HL-60 (cell line): ENCODE measurements around the gene PHPT1.

Source experiments
- GABPA ChIP-seq: IDR thresholded peaks from 2 replicates; pipeline ENCODE4 v1.6.1; 2012; ENCODE audit warnings: low read depth
- POLR2AphosphoS5 ChIP-seq: IDR thresholded peaks from 2 replicates; pipeline ENCODE4 v1.6.1; 2012; ENCODE audit warnings: low read depth
- TF ChIP-seq, protein P1 (sequence below): IDR thresholded peaks from one replicate; pipeline ENCODE4 v1.5.1; 2011; ENCODE audit warnings: low read length, control low read depth, inconsistent platforms; ENCODE audit not compliant: insufficient read depth

DNA sequence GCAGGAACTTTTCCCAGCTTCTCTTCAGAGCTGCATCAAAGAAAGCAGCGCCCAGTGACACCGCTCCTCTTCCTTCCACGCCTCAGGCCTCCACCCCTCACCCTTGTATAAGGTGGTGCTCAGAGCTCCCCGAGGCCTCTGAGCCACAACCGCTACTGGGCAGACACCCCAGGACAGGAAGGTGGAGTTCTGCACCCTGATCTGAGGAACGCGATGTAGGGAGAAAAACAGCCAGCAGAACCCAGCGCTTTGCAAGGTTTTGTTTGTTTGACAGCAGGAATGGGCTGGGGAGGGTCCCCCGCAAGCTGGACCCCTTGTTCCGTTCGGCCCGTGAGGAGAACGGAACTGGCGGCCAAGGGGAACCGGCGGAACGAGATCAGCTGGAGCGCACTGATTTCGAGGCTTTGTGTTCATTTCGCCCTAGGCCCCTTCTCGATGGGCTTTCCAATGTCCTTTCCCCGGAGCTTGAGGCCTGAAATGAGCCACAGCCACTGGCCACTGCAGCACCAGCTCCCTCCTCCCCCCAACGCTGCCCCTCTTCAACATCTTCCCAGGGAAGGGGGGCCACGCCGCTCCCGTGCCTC, 12.8 kb downstream of the PHPT1 start:
- TF ChIP-seq GABPA (no peak), POLR2AphosphoS5 (no peak)
- TF ChIP-seq, protein P1, sequence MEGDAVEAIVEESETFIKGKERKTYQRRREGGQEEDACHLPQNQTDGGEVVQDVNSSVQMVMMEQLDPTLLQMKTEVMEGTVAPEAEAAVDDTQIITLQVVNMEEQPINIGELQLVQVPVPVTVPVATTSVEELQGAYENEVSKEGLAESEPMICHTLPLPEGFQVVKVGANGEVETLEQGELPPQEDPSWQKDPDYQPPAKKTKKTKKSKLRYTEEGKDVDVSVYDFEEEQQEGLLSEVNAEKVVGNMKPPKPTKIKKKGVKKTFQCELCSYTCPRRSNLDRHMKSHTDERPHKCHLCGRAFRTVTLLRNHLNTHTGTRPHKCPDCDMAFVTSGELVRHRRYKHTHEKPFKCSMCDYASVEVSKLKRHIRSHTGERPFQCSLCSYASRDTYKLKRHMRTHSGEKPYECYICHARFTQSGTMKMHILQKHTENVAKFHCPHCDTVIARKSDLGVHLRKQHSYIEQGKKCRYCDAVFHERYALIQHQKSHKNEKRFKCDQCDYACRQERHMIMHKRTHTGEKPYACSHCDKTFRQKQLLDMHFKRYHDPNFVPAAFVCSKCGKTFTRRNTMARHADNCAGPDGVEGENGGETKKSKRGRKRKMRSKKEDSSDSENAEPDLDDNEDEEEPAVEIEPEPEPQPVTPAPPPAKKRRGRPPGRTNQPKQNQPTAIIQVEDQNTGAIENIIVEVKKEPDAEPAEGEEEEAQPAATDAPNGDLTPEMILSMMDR, result no peak
